GM18867 (cell line): Measurements from ENCODE around the gene LKAAEAR1.

Experiments used
- ATAC-seq: cut with Tn5 transposase; IDR thresholded peaks from one replicate; pipeline ENCODE4 v1.9.1; 2021; ENCODE audit warnings: mild to moderate bottlenecking, moderate library complexity; ENCODE audit not compliant: unreplicated experiment

The LKAAEAR1 gene

DNA sequence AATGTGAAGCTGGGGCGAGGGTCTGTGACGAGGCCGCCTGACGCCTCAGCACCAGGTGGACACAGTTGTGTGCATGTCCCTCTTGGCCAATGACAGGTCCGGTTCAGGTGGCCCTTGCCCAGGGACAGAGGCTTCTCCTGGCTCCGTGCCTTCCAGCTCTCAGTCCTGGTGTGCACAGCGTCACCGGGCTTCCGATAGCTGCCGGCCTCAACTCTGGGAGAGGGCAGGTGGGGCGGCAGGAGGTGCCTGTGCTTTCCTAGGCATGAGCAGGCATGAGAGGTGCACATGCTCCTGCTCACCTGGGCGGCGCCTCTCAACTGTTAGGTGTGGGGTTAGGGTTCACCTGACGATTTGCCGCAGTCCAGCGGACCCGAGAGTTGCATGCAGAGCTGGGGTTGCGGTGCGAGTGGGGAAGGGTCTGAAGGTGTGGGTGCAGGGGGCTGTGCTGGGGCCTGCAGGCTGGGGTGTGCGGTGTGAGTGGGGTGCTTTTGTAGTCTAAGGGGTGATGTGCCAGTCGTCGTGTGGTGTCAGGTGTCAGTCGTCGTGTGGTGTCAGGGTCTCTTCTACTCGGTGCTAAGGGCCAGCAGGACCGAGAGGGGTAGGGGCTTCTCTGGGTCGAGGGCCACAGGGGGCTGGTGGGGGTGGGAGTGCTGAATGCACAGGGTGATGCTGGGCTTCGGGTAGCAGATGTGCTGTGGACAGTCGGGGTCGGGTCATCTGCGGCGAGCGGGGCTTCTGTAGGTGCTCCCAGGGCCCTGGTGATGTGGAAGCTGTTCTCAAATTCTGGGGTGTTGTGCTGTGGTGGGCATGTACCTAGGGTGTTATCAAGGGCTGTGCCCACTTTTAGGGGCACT is 31.0 kb downstream of the LKAAEAR1 start:
- no peak for ATAC-seq

- ATAC-seq = no peak
Observed at GRCh38 chr20:64052326-64052722, 31.9 kb downstream of the LKAAEAR1 start.

DNA sequence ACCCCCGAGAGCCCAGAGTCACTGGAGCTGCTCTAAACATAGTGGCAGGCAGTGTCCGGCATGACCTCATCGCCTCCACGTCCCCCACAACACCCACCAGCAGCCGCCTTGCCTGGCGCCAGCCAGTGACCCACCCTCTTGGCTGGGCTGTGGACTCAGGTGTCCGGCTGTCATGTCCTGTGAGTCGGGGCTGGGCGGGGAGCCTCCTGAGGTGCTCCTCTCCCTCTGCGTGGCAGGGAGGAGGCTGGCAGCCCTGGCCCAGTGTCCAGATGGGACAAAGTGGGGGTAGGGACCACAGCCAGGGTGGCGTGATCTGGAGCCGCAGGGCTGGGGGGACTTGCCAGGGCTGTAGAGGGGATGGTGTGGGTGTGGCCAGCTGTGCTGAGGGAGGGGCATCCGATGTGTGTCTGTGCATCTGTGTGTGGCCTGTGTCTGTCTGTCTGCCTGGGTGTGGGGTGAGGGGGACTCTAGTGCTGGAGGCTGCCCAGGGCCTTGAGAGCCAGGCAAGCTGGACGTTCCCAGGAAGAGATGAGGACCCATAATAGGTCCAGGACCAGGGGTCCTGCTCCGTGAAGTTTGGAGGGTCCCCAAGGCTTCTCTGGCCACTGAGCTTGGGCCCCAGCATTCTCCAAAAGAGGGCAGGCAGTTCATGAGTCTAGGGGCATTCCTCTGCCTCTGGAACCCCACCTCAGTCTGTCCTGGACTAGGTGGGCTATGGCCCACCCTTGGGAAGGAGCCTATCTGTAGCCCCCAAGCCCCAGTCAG is 32.5 kb downstream of the LKAAEAR1 start:
- ATAC-seq = no peak

- no peak for ATAC-seq
Observed at GRCh38 chr20:64051033-64051452, 33.2 kb downstream of the LKAAEAR1 start.

GRCh38 chr20:64050261-64051032 is 33.8 kb downstream of the LKAAEAR1 start:
- ATAC-seq = no peak

GRCh38 chr20:64049878-64050260 is 34.3 kb downstream of the LKAAEAR1 start:
- ATAC-seq = no peak

DNA sequence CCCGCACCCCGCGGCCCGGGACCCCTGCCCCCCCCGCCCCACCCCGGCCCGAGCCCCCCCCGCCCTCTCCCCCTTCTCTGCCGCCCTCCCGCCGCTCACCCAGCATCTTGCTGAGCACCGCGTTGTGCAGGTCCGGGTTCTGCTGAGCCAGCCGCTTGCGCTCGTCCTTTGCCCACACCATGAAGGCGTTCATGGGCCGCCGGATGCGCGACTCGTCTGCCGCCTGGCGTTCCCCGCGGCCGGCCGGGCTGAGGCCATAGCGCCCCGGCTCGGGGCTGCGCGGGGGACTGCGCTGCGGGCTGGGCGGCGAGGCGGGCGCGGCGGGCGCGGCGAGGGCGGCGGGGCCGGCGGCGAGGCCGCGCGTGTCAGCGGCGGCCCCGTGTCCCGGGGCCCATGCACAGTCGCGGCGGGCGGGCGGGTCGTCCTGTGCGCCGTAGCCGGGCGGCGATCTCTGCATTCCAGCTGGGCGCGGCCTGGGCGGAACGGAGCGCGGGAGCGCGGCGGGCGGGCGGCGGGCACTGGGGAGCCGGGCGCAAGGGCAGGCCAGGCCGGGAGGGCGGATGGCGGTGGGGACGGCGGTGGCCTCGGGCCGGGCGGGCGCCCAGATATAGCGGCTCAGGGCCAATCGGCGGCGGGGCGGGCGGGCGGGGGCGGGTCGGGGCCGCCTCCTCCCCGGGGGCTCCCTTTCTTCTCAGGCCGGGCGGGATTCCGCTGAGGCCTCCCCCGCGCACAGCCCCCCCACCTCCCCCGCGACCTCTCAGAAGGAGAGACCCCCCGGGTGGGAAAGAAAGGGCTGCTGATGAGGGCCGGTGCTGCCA is 34.9 kb downstream of the LKAAEAR1 start, which contains the start of gene SOX18:
Gene SOX18 (minus strand): TSS at position 580 of the 818 bp plus-strand sequence. CDS start 123 bp downstream, at position 457.
- no peak for ATAC-seq

DNA sequence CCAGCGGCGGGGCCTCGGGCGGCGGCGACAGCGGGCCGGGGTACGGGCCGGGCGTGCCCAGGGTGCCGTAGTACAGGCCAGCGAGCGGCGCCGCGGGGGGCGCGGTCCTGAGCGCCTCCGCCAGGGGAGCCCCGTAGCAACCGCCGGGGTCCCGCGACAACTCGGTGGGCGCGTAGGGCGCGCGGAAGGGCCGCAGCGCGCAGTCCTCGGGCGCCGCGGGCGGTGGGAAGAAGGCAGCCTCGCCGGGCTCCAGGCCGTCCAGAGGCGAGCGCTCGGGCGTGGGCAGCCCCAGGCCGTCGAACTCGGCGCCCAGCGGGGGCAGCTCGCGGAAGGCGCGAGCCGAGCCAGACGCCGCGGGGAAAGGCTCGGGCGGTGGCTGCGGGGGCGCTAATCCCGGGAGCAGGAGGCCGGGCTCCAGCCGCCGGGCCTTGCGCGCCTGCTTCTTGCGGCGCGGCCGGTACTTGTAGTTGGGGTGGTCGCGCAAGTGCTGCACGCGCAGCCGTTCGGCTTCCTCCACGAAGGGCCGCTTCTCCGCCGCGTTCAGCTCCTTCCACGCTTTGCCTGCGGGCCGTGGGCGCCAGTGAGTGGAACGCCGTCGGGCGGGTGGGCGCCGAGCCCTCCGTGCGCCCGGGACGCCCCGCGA is 35.7 kb downstream of the LKAAEAR1 start:
- no peak for ATAC-seq

DNA sequence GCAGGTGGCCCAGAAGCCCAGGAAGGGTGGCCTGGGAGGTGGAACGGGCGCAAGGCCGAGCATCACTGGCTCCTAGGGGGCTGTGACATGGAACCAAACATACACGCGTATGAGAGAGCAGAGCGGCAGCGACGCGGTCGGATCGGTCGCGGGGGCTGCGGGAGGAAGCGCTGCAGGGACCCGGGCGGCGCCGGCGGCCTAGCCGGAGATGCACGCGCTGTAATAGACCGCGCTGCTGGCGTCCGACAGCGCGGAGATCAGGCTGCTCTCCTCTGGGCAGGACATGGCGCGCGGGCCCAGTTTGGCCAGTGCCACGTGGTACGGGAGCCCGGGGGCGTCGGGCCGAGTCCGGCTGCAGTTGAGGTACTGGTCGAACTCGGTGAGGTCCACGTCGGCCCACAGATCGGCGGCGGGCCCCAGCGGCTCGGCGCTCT is 36.2 kb downstream of the LKAAEAR1 start:
- ATAC-seq = no peak

- no peak for ATAC-seq
Observed at GRCh38 chr20:64047046-64047389, 37.2 kb downstream of the LKAAEAR1 start.

- no peak for ATAC-seq
Observed at GRCh38 chr20:64045346-64046011, 38.7 kb downstream of the LKAAEAR1 start.

DNA sequence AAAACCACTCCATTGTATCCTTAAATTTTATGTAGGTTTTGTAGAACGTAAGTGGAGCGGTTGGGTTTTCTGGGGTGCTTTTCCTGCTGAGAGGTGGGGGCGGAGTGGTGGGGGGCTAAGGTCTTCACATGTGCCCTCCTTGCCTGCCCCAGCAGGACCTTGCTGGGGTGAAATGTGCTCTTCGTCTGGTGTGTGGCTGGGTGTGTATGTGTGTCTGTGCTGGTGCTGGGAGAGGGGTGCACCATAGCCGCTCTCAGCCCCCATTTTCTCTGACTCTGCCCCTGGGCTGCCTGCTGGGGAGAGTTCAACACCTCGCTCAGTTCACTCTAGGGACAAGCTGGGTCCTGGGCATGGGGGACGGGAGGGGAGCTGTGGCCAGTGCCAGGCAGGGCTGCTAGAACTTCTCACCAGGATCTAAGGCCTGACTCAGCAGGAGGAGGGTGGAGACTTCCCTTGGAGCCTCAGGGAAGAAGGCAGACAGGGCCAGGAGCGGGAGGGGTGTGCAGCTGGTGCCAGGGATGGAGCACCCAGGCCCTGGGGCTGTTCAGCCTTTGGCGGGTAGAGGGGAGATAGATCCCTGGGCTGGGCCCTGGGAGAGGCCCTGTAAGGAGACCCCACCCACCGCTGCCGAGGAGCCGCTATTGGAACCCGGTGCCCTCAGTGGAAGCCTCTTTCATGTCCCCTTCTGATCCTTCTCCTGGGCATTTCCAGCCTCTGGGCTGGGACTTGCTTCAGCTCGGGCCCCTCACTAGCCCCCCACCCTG is 39.5 kb downstream of the LKAAEAR1 start:
- ATAC-seq = no peak

DNA sequence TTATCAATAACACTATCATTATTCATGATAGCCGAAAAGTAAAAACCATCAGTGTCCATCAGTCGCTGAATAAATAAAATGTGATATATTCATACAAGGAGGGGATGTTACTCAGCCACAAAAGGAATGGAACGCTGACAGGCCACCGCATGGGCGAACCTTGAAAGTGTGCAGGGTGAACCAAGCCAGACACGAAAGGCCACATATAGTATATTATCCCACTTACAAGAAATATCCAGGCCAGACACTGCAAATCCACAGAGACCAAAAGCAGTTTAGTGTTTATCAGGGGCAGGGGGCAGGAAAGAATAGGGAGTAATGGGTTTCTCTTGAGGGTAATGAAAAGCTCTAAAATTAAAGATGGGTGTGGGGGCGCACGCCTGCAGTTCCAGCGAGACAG is 40.4 kb downstream of the LKAAEAR1 start:
- ATAC-seq = no peak

GRCh38 chr20:64042054-64042781 is 42.0 kb downstream of the LKAAEAR1 start:
- no peak for ATAC-seq

DNA sequence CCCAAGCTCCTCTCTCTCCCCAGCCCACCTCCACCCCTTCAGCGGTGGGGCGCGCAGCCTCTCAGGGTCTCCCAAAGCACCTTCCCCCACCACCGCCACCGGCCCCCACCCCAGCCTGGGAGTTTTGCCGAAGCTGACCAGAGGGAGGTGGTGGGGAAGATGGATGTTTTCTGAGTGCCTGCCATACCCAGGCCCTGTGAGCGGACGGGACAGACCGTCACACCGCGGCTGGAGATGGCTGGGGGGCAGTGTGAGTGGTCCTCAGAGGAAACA is 42.5 kb downstream of the LKAAEAR1 start:
- no peak for ATAC-seq

- no peak for ATAC-seq
Observed at GRCh38 chr20:64041040-64041780, 43.0 kb downstream of the LKAAEAR1 start.

DNA sequence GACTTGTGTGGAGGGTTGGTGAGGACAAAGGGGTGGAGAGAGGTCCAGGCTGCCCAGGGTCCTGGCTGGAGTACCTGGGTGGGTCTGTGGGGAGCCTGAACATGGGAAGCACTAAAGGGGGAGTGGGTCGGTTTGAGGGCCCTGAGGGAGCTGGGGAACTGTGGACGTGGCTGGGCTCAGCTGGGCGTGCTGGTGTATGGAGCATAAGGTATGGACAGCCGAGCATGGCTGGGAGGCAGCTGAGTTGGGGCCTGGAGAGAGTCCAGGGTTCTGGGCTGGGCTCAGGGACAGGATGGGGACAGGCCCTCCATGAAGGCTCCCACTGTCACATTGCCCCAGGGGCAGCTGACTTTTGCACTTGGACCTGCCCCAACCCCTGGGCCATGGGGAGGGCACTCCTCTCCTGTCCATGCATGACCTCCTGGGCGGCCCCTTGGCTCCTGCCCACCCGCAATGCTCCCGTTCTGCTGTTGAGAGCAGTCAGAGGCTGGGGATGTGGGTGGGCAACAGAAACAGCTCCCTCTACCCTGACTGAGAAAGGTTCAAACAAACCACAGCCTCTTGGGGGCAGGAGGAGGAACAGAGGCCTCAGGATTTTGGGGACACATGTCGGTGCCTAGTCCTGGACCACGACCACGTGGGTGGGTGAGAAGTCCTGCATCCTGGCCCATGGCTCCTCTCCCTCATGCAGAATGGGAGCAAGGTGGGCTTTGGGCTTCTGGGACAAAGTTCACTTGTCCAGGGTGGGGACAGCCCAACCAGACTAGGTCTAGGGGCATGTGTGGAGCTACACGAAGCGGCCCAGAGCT is 43.8 kb downstream of the LKAAEAR1 start:
- ATAC-seq = no peak
